Brain microvascular endothelial cell (primary cell): ENCODE data around the gene WT1.

ENCODE experiments used
- DNase-seq: peaks from one replicate; pipeline ENCODE4 v3.0.0-alpha.2; 2020
- H3K27ac ChIP-seq: fragments of 250-450 bp; sonication (Bioruptor Pico); 2 replicates; pipeline ENCODE4 v1.5.1; 2020; ENCODE audit warnings: mild to moderate bottlenecking, moderate library complexity
- H3K27me3 ChIP-seq: fragments of 250-450 bp; sonication (Bioruptor Pico); replicated peaks from 2 replicates; pipeline ENCODE4 v1.5.1; 2020; ENCODE audit warnings: mild to moderate bottlenecking
- H3K36me3 ChIP-seq: fragments of 250-450 bp; sonication (Bioruptor Pico); replicated peaks from 2 replicates; pipeline ENCODE4 v1.5.1; 2020; ENCODE audit warnings: mild to moderate bottlenecking
- H3K4me3 ChIP-seq: 2 replicates; pipeline ENCODE4 v1.5.1; 2011; ENCODE audit warnings: low read depth, mild to moderate bottlenecking, control low read depth, low read length, moderate library complexity
- CTCF ChIP-seq: IDR thresholded peaks from 2 replicates; pipeline ENCODE4 v1.5.1; 2011; ENCODE audit warnings: low read depth, mild to moderate bottlenecking, moderate library complexity, low read length, control low read depth, inconsistent platforms; ENCODE audit errors: missing control alignments
- in situ Hi-C: cut with HindIII; loops from 2 replicates; pipeline ENCODE4 v1.10.0; 2017; ENCODE audit warnings: low sequenced_read_pairs, low pct_ligation_motif_present

The WT1 gene

GRCh38 chr11:32429477-32429876, 5.9 kb downstream of the WT1 start:
- H3K27ac ChIP-seq, result no peak overlapping the region
- no peak for TF ChIP-seq CTCF
- no peak overlapping the region for H3K4me3 ChIP-seq
- H3K36me3 ChIP-seq, result no peaks in the 10 kb centered on the region
- H3K27me3 ChIP-seq, result peaks cover 92% of the 10 kb centered on the region
- in situ Hi-C loops, result no loop called here
- DNase-seq, result no peak

- no peaks in the 10 kb centered on the region for H3K36me3 ChIP-seq
- no peak for DNase-seq
- TF ChIP-seq CTCF, result no peak
- in situ Hi-C loops, result no loop called here
- no peak overlapping the region for H3K4me3 ChIP-seq
- peaks cover 87% of the 10 kb centered on the region for H3K27me3 ChIP-seq
- H3K27ac ChIP-seq, result no peak overlapping the region
Measured at GRCh38 chr11:32428665-32429303, 6.6 kb downstream of the WT1 start.

- no peak for TF ChIP-seq CTCF
- peaks cover 81% of the 10 kb centered on the region for H3K27me3 ChIP-seq
- H3K27ac ChIP-seq, result no peak overlapping the region
- H3K4me3 ChIP-seq, result no peak overlapping the region
- H3K36me3 ChIP-seq, result no peaks in the 10 kb centered on the region
- in situ Hi-C loops, result no loop called here
- no peak for DNase-seq
Measured at GRCh38 chr11:32427935-32428664, 7.2 kb downstream of the WT1 start.

GRCh38 chr11:32427616-32427934, 7.8 kb downstream of the WT1 start:
- no peak overlapping the region for H3K27ac ChIP-seq
- H3K36me3 ChIP-seq, result no peaks in the 10 kb centered on the region
- in situ Hi-C loops, result no loop called here
- peaks cover 75% of the 10 kb centered on the region for H3K27me3 ChIP-seq
- DNase-seq, result no peak
- no peak overlapping the region for H3K4me3 ChIP-seq
- no peak for TF ChIP-seq CTCF

- no peak for DNase-seq
- no peak for TF ChIP-seq CTCF
- H3K4me3 ChIP-seq, result no peak overlapping the region
- in situ Hi-C loops, result no loop called here
- H3K27ac ChIP-seq, result no peak overlapping the region
- H3K27me3 ChIP-seq, result peaks cover 70% of the 10 kb centered on the region
- H3K36me3 ChIP-seq, result no peaks in the 10 kb centered on the region
Measured at GRCh38 chr11:32426819-32427615, 8.3 kb downstream of the WT1 start.
